Measurements from ENCODE around the gene KCNH8.

GRCh38 chr3:19420159-19420558 is 271.8 kb downstream of the KCNH8 start:
- no peak for TF ChIP-seq EZH2 (IDR thresholded peaks at IDR 0.05; ENCODE audit: low read length, missing control alignments)
- no peak for TF ChIP-seq CTCF (conservative IDR thresholded peaks at IDR 0.05 in 1 of 2, IDR thresholded peaks at IDR 0.05 in 1 of 2; ENCODE audit: low read depth in 1 of 2, low read length in 2 of 2)

Data from fibroblast of lung (primary cell).